Smooth muscle cell (in vitro differentiated cells): Measurements from ENCODE around the gene FIGNL2. TPM values are rescaled to one million over a fixed set of nuclear protein-coding genes. Genes with fewer than 3 reads are reported as not detected.

ENCODE experiments used
- DNase-seq: peaks from one replicate; lab custom pipeline; 2025; ENCODE audit not compliant: unreplicated experiment; lab: John Stamatoyannopoulos, UW
- H2AFZ ChIP-seq: fragments of 200-600 bp; sonication (generic); 2 replicates; pipeline ENCODE4 v1.6.0; 2016; ENCODE audit warnings: antibody characterized with exemption, low read depth, mild to moderate bottlenecking
- H3F3A ChIP-seq: fragments of 200-600 bp; sonication (generic); 2 replicates; pipeline ENCODE4 v1.6.0; 2017; ENCODE audit warnings: antibody characterized with exemption, low read depth
- H3K27ac ChIP-seq: fragments of 200-600 bp; sonication (generic); 2 replicates; pipeline ENCODE4 v1.5.1; 2016; ENCODE audit warnings: low read depth, mild to moderate bottlenecking
- H3K27me3 ChIP-seq: fragments of 200-600 bp; sonication (generic); 2 replicates; pipeline ENCODE4 v1.6.1; 2016; ENCODE audit warnings: low read depth, mild to moderate bottlenecking
- H3K36me3 ChIP-seq: fragments of 200-600 bp; sonication (generic); 2 replicates; pipeline ENCODE4 v1.5.1; 2016; ENCODE audit warnings: low read depth
- H3K4me1 ChIP-seq: fragments of 200-600 bp; sonication (generic); 2 replicates; pipeline ENCODE4 v1.5.1; 2016; ENCODE audit warnings: low read depth
- H3K4me2 ChIP-seq: fragments of 200-600 bp; sonication (generic); 2 replicates; pipeline ENCODE4 v1.6.0; 2016; ENCODE audit warnings: mild to moderate bottlenecking
- H3K4me3 ChIP-seq: fragments of 200-600 bp; sonication (generic); 2 replicates; pipeline ENCODE4 v1.5.1; 2016; ENCODE audit warnings: mild to moderate bottlenecking
- H3K79me2 ChIP-seq: fragments of 200-600 bp; sonication (generic); 2 replicates; pipeline ENCODE4 v1.6.0; 2016; ENCODE audit warnings: low read depth, mild to moderate bottlenecking
- H3K9ac ChIP-seq: fragments of 200-600 bp; sonication (generic); 2 replicates; pipeline ENCODE4 v1.6.0; 2016; ENCODE audit warnings: low read depth
- H3K9me3 ChIP-seq: fragments of 200-600 bp; sonication (generic); replicated peaks from 2 replicates; pipeline ENCODE4 v1.5.1; 2016; ENCODE audit warnings: low read depth
- H4K20me1 ChIP-seq: fragments of 200-600 bp; sonication (generic); 2 replicates; pipeline ENCODE4 v1.6.0; 2016; ENCODE audit warnings: low read depth
- WGBS: methylation state at CpG from one replicate; pipeline ENCODE4 v1.1.7; 2016; ENCODE audit warnings: low lambda C conversion rate; 5-methylcytosine and 5-hydroxymethylcytosine counted together
- polyA plus RNA-seq: library from polyadenylated mRNA; unstranded; fragments of >200 nt; fragmentation: Nextera tagmentation; extraction: Ambion mirVana; gene quantifications from 2 replicates; pipeline ENCODE4 v1.2.1, GENCODE V29; 2016
- total RNA-seq: library from RNA; depleted of rRNA; stranded (reverse); fragments of >200 nt; gene quantifications from 2 replicates; pipeline ENCODE4 v1.2.3, GENCODE V29; 2014
- TF ChIP-seq, protein P1 (sequence below): fragments of 200-600 bp; sonication (generic); IDR thresholded peaks from 2 replicates; pipeline ENCODE4 v1.5.1; 2017; ENCODE audit warnings: borderline replicate concordance, mild to moderate bottlenecking, antibody characterized with exemption; ENCODE audit not compliant: insufficient read depth, poor library complexity, severe bottlenecking

FIGNL2 gene
- total and polyA plus RNA-seq, 2 experiments from 2014 or later, result 1.1 to 2.7 TPM

DNA sequence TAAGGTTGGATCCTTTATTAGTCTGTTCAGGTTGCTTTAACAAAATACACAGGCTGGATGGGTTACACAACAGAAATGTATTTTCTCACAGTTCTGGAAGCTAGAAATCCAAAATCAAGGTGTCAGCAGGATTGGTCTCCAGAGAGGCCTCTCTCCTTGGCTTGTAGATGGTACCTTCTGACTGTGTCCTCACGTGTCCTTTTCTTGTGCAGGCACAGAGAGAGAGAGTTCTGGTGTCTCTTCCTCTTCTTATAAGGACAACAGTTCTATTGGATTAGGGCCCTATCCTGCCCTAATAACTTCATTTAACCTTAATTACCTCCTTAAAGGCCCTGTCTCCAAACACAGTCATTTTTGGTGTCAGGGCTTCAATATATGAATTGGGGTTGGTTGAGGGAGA is 34.8 kb upstream of the FIGNL2 start:
- H3K36me3 ChIP-seq, result no peaks in the 10 kb centered on the region
- H3K4me1 ChIP-seq, result no peaks in the 10 kb centered on the region
- H3K27me3 ChIP-seq, result no peaks in the 10 kb centered on the region
- no peak overlapping the region for H2AFZ ChIP-seq
- no peak overlapping the region for H3K4me2 ChIP-seq
- no peak overlapping the region for H3K9ac ChIP-seq
- no peaks in the 10 kb centered on the region for H3K79me2 ChIP-seq
- H3K27ac ChIP-seq, result no peak overlapping the region
- no peaks in the 10 kb centered on the region for H3K9me3 ChIP-seq
- TF ChIP-seq, protein P1, sequence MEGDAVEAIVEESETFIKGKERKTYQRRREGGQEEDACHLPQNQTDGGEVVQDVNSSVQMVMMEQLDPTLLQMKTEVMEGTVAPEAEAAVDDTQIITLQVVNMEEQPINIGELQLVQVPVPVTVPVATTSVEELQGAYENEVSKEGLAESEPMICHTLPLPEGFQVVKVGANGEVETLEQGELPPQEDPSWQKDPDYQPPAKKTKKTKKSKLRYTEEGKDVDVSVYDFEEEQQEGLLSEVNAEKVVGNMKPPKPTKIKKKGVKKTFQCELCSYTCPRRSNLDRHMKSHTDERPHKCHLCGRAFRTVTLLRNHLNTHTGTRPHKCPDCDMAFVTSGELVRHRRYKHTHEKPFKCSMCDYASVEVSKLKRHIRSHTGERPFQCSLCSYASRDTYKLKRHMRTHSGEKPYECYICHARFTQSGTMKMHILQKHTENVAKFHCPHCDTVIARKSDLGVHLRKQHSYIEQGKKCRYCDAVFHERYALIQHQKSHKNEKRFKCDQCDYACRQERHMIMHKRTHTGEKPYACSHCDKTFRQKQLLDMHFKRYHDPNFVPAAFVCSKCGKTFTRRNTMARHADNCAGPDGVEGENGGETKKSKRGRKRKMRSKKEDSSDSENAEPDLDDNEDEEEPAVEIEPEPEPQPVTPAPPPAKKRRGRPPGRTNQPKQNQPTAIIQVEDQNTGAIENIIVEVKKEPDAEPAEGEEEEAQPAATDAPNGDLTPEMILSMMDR, result no peak
- 96% methylated on average over 1 of the region's 1 CpG for WGBS
- DNase-seq, result no peak
- no peak overlapping the region for H3K4me3 ChIP-seq
- peaks cover 7% of the 10 kb centered on the region for H3F3A ChIP-seq
- no peaks in the 10 kb centered on the region for H4K20me1 ChIP-seq

DNA sequence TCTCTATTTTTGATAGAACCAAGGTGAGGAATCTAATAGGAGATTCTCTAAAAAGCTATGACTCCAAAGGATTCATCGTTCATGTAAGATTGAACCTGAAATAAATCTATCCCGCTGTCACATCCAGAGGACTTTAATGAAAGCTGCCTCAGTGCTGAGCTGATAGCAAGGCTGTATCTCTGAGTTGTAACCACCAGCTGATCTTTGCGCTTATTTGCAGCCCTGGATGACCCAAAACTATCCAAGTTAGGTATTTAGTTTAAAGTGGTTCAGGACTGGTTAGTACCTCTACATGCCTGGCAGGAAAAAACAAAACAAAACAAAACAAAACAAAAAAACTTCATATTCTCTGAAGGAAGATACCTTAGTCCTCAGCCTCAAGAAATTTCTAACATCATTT is 30.6 kb upstream of the FIGNL2 start:
- TF ChIP-seq, protein P1, result no peak
- 85% methylated on average over 3 of the region's 3 CpGs for WGBS

DNA sequence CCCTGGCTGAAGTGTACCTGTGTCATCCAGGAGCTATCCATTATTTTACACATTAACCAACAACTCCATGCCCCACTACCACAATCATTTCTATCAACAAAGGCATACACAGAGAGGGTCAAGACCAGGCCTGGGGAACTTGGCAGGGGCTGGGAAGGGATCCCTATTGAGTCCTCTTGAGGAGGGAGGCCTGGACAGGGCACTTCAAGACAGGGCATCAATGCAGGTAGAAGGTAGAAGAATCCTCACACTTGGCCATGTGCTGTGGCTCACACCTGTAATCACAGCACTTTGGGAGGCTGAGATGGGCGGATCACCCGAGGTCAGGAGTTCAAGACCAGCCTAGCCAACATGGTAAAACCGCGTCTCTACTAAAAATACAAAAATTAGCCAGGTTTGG is 26.0 kb upstream of the FIGNL2 start:
- TF ChIP-seq, protein P1, result no peak

More for the DNA sequence above, 30.6 kb upstream of the FIGNL2 start:
- DNase-seq, result no peak
- Histone ChIP-seq H3K27me3 (no peaks in the 10 kb centered on the region), H4K20me1 (no peaks in the 10 kb centered on the region), H2AFZ (no peak overlapping the region), H3K4me2 (no peak overlapping the region), H3K4me1 (peaks cover 3% of the 10 kb centered on the region), H3K79me2 (no peaks in the 10 kb centered on the region), H3K36me3 (no peaks in the 10 kb centered on the region), H3K27ac (no peak overlapping the region), H3K9me3 (no peaks in the 10 kb centered on the region), H3F3A (no peaks in the 10 kb centered on the region), H3K9ac (no peak overlapping the region), H3K4me3 (no peak overlapping the region)

DNA sequence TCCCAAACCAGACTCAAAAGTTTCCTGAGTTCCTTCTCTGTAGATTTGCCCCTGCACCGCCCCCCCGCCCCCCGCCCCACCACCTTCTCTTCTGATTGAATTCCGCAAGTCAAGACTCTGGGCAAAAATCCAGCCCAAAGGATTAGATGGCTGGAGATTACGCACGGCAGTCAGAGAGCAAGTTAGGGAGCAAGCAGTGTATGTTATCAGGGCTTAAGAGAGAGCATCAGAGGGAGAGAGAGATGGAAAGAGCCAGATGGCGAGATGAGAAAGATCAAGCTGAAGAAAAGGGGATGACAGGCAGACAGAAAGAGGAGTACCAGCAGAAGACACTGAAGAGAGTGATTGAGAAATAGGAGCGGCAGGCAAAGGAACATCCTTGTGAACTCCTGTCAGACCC is 25.5 kb upstream of the FIGNL2 start:
- 42% methylated on average over 8 of the region's 8 CpGs for WGBS

More for the DNA sequence above, 26.0 kb upstream of the FIGNL2 start:
- Histone ChIP-seq H3K9me3 (no peaks in the 10 kb centered on the region), H3K9ac (no peak overlapping the region), H3K27me3 (no peaks in the 10 kb centered on the region), H3K4me1 (peaks cover 15% of the 10 kb centered on the region), H3K79me2 (no peaks in the 10 kb centered on the region), H4K20me1 (no peaks in the 10 kb centered on the region), H3F3A (peaks cover 3% of the 10 kb centered on the region), H3K36me3 (no peaks in the 10 kb centered on the region), H2AFZ (no peak overlapping the region), H3K4me2 (no peak overlapping the region), H3K27ac (no peak overlapping the region), H3K4me3 (no peak overlapping the region)
- 94% methylated on average over 4 of the region's 4 CpGs for WGBS
- no peak for DNase-seq

More for the DNA sequence above, 25.5 kb upstream of the FIGNL2 start:
- H3K79me2 ChIP-seq, result no peaks in the 10 kb centered on the region
- TF ChIP-seq, protein P1, result no peak
- no peak overlapping the region for H2AFZ ChIP-seq
- H3K4me1 ChIP-seq, result peaks cover 15% of the 10 kb centered on the region
- H3K36me3 ChIP-seq, result no peaks in the 10 kb centered on the region
- peaks cover 3% of the 10 kb centered on the region for H3F3A ChIP-seq
- DNase-seq, result no peak
- H3K9me3 ChIP-seq, result no peaks in the 10 kb centered on the region
- no peak overlapping the region for H3K4me3 ChIP-seq
- no peaks in the 10 kb centered on the region for H3K27me3 ChIP-seq
- H3K27ac ChIP-seq, result no peak overlapping the region
- H3K9ac ChIP-seq, result no peak overlapping the region
- H4K20me1 ChIP-seq, result no peaks in the 10 kb centered on the region
- no peak overlapping the region for H3K4me2 ChIP-seq
